ENCODE measurements around the gene MCM3.

DNA sequence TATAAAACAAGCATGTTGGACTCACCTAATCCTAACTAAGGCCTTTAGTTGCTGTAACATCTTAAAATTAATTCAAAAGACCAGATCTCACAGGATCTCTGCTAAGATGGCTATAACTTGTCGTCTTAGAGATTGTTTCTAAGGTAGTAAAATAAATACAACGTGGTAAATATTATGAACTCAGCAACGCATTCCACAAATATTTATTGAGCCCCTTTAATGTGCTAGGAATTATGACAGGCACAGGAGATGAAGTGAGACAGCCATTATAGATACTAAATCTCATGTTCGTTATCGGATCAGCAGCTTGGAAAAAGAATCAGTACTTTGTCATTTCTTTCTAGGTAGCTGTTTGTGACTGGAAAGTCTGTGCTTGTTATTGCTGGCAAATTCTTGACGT, 20.9 kb upstream of the MCM3 start:
- TF ChIP-seq, protein P1, sequence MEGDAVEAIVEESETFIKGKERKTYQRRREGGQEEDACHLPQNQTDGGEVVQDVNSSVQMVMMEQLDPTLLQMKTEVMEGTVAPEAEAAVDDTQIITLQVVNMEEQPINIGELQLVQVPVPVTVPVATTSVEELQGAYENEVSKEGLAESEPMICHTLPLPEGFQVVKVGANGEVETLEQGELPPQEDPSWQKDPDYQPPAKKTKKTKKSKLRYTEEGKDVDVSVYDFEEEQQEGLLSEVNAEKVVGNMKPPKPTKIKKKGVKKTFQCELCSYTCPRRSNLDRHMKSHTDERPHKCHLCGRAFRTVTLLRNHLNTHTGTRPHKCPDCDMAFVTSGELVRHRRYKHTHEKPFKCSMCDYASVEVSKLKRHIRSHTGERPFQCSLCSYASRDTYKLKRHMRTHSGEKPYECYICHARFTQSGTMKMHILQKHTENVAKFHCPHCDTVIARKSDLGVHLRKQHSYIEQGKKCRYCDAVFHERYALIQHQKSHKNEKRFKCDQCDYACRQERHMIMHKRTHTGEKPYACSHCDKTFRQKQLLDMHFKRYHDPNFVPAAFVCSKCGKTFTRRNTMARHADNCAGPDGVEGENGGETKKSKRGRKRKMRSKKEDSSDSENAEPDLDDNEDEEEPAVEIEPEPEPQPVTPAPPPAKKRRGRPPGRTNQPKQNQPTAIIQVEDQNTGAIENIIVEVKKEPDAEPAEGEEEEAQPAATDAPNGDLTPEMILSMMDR (IDR thresholded peaks at IDR 0.05), result no peak
- TF ChIP-seq POLR2A (IDR thresholded peaks at IDR 0.05), result no peak

All from heart left ventricle (tissue), 13 donors.